ENCODE measurements around the gene EMX2. TPM values are rescaled to one million over a fixed set of nuclear protein-coding genes. Genes with fewer than 3 reads are reported as not detected.

The EMX2 gene
- total RNA-seq, 4 donors from 2014 or later, result 2.7 to 7.0 (median 4.7) TPM

GRCh38 chr10:117551330-117552155 is 9.0 kb downstream of the EMX2 start:
- TF ChIP-seq, protein P1, sequence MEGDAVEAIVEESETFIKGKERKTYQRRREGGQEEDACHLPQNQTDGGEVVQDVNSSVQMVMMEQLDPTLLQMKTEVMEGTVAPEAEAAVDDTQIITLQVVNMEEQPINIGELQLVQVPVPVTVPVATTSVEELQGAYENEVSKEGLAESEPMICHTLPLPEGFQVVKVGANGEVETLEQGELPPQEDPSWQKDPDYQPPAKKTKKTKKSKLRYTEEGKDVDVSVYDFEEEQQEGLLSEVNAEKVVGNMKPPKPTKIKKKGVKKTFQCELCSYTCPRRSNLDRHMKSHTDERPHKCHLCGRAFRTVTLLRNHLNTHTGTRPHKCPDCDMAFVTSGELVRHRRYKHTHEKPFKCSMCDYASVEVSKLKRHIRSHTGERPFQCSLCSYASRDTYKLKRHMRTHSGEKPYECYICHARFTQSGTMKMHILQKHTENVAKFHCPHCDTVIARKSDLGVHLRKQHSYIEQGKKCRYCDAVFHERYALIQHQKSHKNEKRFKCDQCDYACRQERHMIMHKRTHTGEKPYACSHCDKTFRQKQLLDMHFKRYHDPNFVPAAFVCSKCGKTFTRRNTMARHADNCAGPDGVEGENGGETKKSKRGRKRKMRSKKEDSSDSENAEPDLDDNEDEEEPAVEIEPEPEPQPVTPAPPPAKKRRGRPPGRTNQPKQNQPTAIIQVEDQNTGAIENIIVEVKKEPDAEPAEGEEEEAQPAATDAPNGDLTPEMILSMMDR (IDR thresholded peaks at IDR 0.05; ENCODE audit: low read depth), result no peak

- TF ChIP-seq, protein P1 (IDR thresholded peaks at IDR 0.05; ENCODE audit: low read depth), result no peak
These were observed 9.6 kb downstream of the EMX2 start for GRCh38 chr10:117552156-117552631.

- TF ChIP-seq, protein P1 (IDR thresholded peaks at IDR 0.05; ENCODE audit: low read depth), result no peak
These were observed 10.2 kb downstream of the EMX2 start for GRCh38 chr10:117552701-117553141.

- TF ChIP-seq, protein P1 (IDR thresholded peaks at IDR 0.05; ENCODE audit: low read depth), result no peak
These were observed 10.7 kb downstream of the EMX2 start for GRCh38 chr10:117553142-117553814.

GRCh38 chr10:117553815-117554172 is 11.2 kb downstream of the EMX2 start:
- TF ChIP-seq, protein P1 (IDR thresholded peaks at IDR 0.05; ENCODE audit: low read depth), result no peak

GRCh38 chr10:117554241-117554814 is 11.8 kb downstream of the EMX2 start:
- TF ChIP-seq, protein P1 (IDR thresholded peaks at IDR 0.05; ENCODE audit: low read depth), result no peak

- TF ChIP-seq, protein P1 (IDR thresholded peaks at IDR 0.05; ENCODE audit: low read depth), result no peak
These were observed 12.5 kb downstream of the EMX2 start for GRCh38 chr10:117555017-117555416.

Measured in subcutaneous adipose tissue (tissue), 4 donors.